H7 (cell line): ENCODE measurements around the gene BEX4. TPM values are rescaled to one million over a fixed set of nuclear protein-coding genes. Genes with fewer than 3 reads are reported as not detected.

ENCODE experiments used
- DNase-seq: peaks from one replicate; pipeline ENCODE4 v3.0.0; 2012
- H3K27me3 ChIP-seq: 2 replicates; pipeline ENCODE4 v1.6.0; 2011; ENCODE audit warnings: mild to moderate bottlenecking, low read length; ENCODE audit not compliant: control insufficient read depth, insufficient read depth
- H3K36me3 ChIP-seq: replicated peaks from 2 replicates; pipeline ENCODE4 v1.5.1; 2011; ENCODE audit warnings: low read length; ENCODE audit not compliant: control insufficient read depth, insufficient read depth
- H3K4me3 ChIP-seq: 2 replicates; pipeline ENCODE4 v1.5.1; 2011; ENCODE audit warnings: low read depth, mild to moderate bottlenecking, control low read depth, low read length, moderate library complexity; ENCODE audit not compliant: insufficient read depth
- total RNA-seq: library from RNA; depleted of rRNA; stranded (reverse); fragments of >200 nt; shearing (Covaris generic); gene quantifications from 2 replicates; pipeline ENCODE4 v1.2.3, GENCODE V29; 2014; rRNA removed

Gene BEX4
- total RNA-seq, 1 experiment from 2014 or later: 79.2 TPM

DNA sequence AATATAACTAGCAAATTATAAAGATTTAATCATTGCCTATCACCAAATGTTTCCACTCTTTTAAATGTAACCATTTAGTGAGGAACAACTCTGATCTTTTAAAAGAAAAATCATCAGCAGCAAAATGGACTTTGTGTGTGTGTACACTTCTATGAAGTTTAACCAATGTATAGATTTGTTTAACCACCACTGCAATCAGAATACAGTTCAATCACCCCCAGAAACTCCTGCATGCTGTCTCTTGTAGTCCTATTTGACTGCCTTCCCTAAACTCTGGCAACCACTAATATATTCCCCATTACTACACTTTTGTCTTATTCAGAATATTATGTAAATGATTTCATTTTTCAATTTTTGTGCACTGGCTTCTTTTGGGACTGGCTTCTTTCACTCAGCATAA lies 41.7 kb downstream of the BEX4 start:
- no peak for DNase-seq
- no peak overlapping the region for H3K4me3 ChIP-seq
- H3K36me3 ChIP-seq: peaks cover 4% of the 10 kb centered on the region; the same call in 1 of the 2 replicates
- no peaks in the 10 kb centered on the region for H3K27me3 ChIP-seq

DNA sequence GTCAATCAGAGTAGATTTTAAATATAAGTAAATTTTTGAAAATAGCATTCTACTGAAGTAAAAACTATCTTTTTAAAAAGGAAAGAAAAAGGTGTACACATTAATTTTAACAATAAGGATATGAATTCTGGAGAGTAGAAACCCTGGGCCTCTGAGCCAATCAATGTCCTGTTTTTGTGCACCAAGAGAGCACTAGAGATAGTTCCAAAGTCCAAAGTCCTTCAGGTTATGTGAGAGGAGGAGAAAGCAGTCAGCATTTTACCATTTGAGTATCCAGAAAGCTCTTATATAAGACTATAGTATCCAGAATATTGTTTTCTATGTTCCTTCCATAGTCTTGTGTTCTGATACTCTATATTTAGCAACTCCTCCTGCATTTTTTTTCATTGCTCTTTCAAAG lies 43.4 kb downstream of the BEX4 start:
- DNase-seq: no peak
- H3K27me3 ChIP-seq: no peaks in the 10 kb centered on the region
- H3K4me3 ChIP-seq: no peak overlapping the region
- no peaks in the 10 kb centered on the region for H3K36me3 ChIP-seq

Other genes with a start within 250 kb of the BEX4 start
- gene BEX1, start 150.9 kb upstream of the BEX4 start, total RNA-seq: 56.5 and 81.4 TPM in 2 replicates
- gene NXF3, start 122.0 kb upstream of the BEX4 start, total RNA-seq: 1.1 TPM in 1 of 2 replicates, not detected in the other
- gene TCEAL8, start 40.0 kb downstream of the BEX4 start, total RNA-seq: 125 and 158 TPM in 2 replicates
- 0.37 and 0.66 TPM in 2 replicates for gene TCEAL5, start 61.6 kb downstream of the BEX4 start, total RNA-seq
- gene BEX2, start 95.9 kb downstream of the BEX4 start, total RNA-seq: 45.4 and 49.8 TPM in 2 replicates
- gene TCEAL7, start 115.1 kb downstream of the BEX4 start, total RNA-seq: 4.5 and 6.5 TPM in 2 replicates
- 61.7 and 90.7 TPM in 2 replicates for gene TCEAL9, start 141.4 kb downstream of the BEX4 start, total RNA-seq
- 694 and 703 TPM in 2 replicates for gene BEX3, start 161.4 kb downstream of the BEX4 start, total RNA-seq